ENCODE measurements around the gene APOA1. TPM values are rescaled to one million over a fixed set of nuclear protein-coding genes. Genes with fewer than 3 reads are reported as not detected.

Gene APOA1
- total RNA-seq, 1 donor from 2014 or later, result 189 TPM

DNA sequence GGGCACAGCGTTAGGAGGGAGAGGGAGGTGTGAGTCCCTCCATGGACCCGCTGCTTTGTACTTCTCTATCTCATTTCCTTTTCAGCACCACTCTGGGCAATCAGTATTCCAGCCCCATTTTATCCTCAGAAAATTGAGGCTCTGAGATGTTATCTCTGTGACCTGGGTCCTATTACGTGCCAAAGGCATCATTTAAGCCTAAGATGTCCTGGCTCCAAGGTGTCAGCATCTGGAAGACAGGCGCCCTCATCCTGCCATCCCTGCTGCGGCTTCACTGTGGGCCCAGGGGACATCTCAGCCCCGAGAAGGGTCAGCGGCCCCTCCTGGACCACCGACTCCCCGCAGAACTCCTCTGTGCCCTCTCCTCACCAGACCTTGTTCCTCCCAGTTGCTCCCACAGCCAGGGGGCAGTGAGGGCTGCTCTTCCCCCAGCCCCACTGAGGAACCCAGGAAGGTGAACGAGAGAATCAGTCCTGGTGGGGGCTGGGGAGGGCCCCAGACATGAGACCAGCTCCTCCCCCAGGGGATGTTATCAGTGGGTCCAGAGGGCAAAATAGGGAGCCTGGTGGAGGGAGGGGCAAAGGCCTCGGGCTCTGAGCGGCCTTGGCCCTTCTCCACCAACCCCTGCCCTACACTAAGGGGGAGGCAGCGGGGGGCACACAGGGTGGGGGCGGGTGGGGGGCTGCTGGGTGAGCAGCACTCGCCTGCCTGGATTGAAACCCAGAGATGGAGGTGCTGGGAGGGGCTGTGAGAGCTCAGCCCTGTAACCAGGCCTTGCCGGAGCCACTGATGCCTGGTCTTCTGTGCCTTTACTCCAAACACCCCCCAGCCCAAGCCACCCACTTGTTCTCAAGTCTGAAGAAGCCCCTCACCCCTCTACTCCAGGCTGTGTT lies 8.5 kb downstream of the APOA1 start:
- Mint-ChIP-seq H3K27ac (no peak overlapping the region), H3K9me3 (ENCODE audit: low read depth) (no peaks in the 10 kb centered on the region), H3K36me3 (ENCODE audit: insufficient read depth) (no peaks in the 10 kb centered on the region), H3K27me3 (peaks cover 2% of the 10 kb centered on the region), H3K4me3 (ENCODE audit: low read depth) (no peak overlapping the region), H3K4me1 (ENCODE audit: low read depth) (peaks cover 23% of the 10 kb centered on the region)
- DNase-seq (ENCODE audit: low spot score, unreplicated experiment), result no peak
- TF ChIP-seq, protein P1, sequence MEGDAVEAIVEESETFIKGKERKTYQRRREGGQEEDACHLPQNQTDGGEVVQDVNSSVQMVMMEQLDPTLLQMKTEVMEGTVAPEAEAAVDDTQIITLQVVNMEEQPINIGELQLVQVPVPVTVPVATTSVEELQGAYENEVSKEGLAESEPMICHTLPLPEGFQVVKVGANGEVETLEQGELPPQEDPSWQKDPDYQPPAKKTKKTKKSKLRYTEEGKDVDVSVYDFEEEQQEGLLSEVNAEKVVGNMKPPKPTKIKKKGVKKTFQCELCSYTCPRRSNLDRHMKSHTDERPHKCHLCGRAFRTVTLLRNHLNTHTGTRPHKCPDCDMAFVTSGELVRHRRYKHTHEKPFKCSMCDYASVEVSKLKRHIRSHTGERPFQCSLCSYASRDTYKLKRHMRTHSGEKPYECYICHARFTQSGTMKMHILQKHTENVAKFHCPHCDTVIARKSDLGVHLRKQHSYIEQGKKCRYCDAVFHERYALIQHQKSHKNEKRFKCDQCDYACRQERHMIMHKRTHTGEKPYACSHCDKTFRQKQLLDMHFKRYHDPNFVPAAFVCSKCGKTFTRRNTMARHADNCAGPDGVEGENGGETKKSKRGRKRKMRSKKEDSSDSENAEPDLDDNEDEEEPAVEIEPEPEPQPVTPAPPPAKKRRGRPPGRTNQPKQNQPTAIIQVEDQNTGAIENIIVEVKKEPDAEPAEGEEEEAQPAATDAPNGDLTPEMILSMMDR (IDR thresholded peaks at IDR 0.05; ENCODE audit: unreplicated experiment), result no peak

DNA sequence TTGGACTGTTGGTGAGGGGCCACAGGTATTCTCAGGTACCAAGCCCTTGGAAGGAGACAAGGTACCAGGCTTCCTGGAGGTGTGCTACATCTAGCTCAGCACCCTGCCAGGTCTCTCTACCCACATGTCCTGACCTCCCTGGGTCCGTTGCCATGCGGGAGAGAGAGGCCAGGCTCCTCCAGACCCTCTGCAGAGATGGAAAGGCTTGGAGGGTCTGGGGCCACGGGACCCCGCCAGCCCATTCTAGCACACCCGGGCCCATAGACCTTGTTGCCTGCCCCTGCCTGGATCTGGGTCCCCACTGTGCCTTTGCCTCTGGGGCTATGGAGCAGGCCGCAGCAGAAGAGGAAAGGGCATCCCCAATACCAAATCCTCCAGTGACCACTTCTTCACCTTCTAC lies 10.0 kb downstream of the APOA1 start:
- Mint-ChIP-seq H3K4me1 (ENCODE audit: low read depth) (peaks cover 26% of the 10 kb centered on the region), H3K27me3 (no peaks in the 10 kb centered on the region), H3K27ac (no peak overlapping the region)

DNA sequence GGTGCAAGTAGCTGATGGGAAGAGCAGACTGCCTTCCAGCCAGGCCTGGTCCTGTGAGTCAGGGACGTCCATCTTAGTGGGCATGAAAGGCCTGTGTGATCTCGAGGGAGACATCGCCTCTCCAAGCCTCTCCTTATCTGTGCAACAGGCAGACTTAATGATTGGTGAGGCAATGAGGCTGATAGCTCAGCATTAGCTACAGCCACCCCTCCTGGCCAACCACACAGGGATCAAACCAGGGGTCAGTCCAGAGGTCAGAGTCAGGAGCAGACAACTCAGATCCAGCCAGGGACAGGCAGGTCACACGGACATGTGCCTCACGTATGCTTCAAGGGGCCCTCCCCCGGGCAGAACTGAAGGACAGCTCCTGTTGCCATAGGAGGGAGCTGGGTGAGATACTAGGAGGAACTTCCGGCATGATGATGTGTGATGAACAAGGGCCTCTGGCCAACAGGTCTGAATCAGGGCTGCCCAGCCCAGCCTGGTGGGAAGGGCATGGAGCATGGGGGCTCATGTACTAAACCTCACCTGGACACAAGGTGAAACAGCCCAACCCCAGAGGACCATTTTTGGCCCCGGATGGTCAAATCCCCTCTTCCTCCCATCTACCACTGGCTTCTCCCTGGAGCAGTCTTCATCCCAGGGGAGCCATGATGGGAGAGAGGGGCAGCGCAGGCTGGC lies 10.5 kb downstream of the APOA1 start:
- H3K36me3 Mint-ChIP-seq (ENCODE audit: insufficient read depth), result no peaks in the 10 kb centered on the region
- TF ChIP-seq, protein P1 (IDR thresholded peaks at IDR 0.05; ENCODE audit: unreplicated experiment), result no peak
- H3K4me3 Mint-ChIP-seq (ENCODE audit: low read depth), result no peak overlapping the region
- peak overlapping the region; percentile 85 for H3K27ac Mint-ChIP-seq
- H3K27me3 Mint-ChIP-seq, result peaks cover 5% of the 10 kb centered on the region
- H3K9me3 Mint-ChIP-seq (ENCODE audit: low read depth), result no peaks in the 10 kb centered on the region
- peaks cover 20% of the 10 kb centered on the region for H3K4me1 Mint-ChIP-seq (ENCODE audit: low read depth)
- no peak for DNase-seq (ENCODE audit: low spot score, unreplicated experiment)

More for the DNA sequence above, 10.0 kb downstream of the APOA1 start:
- no peak overlapping the region for H3K4me3 Mint-ChIP-seq (ENCODE audit: low read depth)
- H3K9me3 Mint-ChIP-seq (ENCODE audit: low read depth), result no peaks in the 10 kb centered on the region
- DNase-seq (ENCODE audit: low spot score, unreplicated experiment), result no peak
- no peaks in the 10 kb centered on the region for H3K36me3 Mint-ChIP-seq (ENCODE audit: insufficient read depth)
- TF ChIP-seq, protein P1 (IDR thresholded peaks at IDR 0.05; ENCODE audit: unreplicated experiment), result no peak

DNA sequence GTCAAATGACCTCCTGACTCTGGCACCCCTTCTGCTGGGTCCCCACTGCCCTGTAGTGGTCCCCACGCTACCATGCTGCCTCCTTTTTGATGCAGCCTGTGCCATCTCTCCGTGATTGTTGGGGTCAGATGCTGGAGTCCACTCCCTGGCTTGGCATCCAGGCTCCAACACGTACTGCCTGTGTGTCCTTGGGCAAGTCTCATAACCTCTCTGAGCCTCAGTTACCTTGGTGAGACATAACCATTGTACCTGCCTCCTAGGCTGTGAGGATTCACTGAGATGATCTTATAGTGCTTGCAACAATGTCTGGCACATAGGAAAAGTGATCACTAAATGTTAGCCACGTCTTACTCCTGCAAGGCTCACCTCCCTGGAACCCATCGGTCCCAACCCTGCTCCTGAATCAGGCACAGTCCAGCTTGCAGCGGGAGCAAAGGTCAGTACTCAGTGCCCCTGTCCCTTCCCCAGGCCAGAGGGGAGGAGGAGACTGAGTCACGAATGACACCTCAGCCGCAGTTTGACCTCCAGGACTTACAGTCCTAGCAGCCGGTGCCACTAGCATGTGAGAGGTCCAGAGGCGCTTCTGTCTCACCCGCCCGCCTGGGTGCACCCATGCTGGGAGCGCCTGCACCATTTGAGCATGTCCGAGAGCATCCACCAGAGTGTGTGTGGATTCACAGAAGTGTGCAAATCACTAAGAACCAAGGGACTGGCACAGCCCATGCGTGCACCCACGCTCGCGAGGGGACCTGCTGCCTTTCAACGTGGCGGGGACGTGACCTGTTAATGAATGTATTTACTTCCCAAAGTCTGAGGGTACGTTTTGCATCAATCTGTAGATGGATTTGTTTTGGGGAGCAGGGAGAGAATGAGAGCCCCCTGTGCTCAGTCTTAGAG lies 11.3 kb downstream of the APOA1 start:
- Mint-ChIP-seq H3K9me3 (ENCODE audit: low read depth) (no peaks in the 10 kb centered on the region), H3K27ac (peak overlapping the region; percentile 85), H3K4me1 (ENCODE audit: low read depth) (peaks cover 20% of the 10 kb centered on the region), H3K4me3 (ENCODE audit: low read depth) (no peak overlapping the region), H3K36me3 (ENCODE audit: insufficient read depth) (no peaks in the 10 kb centered on the region), H3K27me3 (peaks cover 12% of the 10 kb centered on the region)
- TF ChIP-seq, protein P1 (IDR thresholded peaks at IDR 0.05; ENCODE audit: unreplicated experiment), result no peak
- no peak for DNase-seq (ENCODE audit: low spot score, unreplicated experiment)

DNA sequence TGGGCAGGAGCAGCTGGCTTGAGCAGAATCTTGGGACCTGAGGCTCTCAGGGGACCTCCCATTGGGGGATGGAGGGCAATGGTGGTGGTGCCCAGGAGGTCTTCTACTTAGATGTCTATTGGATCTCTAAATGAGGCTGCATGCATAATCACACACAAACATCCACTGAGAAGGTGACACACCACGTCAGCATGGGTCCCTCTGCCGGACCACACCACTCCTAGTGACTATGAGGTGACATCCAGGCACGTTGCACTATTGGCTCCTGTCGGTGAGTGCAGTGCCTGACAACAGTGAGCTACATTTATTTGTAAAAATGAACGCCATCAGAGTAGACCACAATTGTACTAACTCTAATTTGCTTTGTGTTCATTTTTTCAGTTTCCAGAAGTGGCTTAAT lies 12.0 kb downstream of the APOA1 start:
- Mint-ChIP-seq H3K27me3 (peaks cover 14% of the 10 kb centered on the region), H3K27ac (no peak overlapping the region), H3K4me3 (ENCODE audit: low read depth) (no peak overlapping the region), H3K4me1 (ENCODE audit: low read depth) (peaks cover 20% of the 10 kb centered on the region), H3K36me3 (ENCODE audit: insufficient read depth) (no peaks in the 10 kb centered on the region), H3K9me3 (ENCODE audit: low read depth) (no peaks in the 10 kb centered on the region)
- no peak for DNase-seq (ENCODE audit: low spot score, unreplicated experiment)
- TF ChIP-seq, protein P1 (IDR thresholded peaks at IDR 0.05; ENCODE audit: unreplicated experiment), result no peak

All from progenitor cell of endocrine pancreas (in vitro differentiated cells).